Lower leg skin (tissue), 4 donors: ENCODE data around the gene CTDSPL2. TPM values are rescaled to one million over a fixed set of nuclear protein-coding genes. Genes with fewer than 3 reads are reported as not detected.

Experiments
- DNase-seq, 2 donors: peaks; one replicate each; pipeline ENCODE4 v3.0.0-alpha.2; 2019; ENCODE audit warnings: low spot score in 2 of 2
- H3K4me3 ChIP-seq: fragments of 200-600 bp; sonication (generic); 2 replicates; pipeline ENCODE4 v1.5.1; 2017; ENCODE audit warnings: mild to moderate bottlenecking, low read depth; ENCODE audit not compliant: poor library complexity, severe bottlenecking
- POLR2A ChIP-seq, 2 donors: fragments of 450-650 bp; IDR thresholded peaks; one replicate each; pipeline ENCODE4 v1.6.1; 2016 to 2017; ENCODE audit warnings: antibody characterized with exemption in 2 of 2, mild to moderate bottlenecking in 1 of 2, moderate library complexity in 1 of 2
- WGBS, 2 donors: methylation state at CpG; one replicate each; pipeline ENCODE4 v1.1.5; 2018; 5-methylcytosine and 5-hydroxymethylcytosine counted together
- intact Hi-C: fragments of 100-400 bp; cut with DNase I; formaldehyde crosslinking; loops from one replicate; pipeline ENCODE4 v1.15.0; 2023; ENCODE audit warnings: low total_unique reads
- total RNA-seq, 4 donors: library from RNA; depleted of rRNA; stranded (reverse); fragments of >200 nt; gene quantifications; one replicate each; pipeline ENCODE4 v1.1.0, GENCODE V29; 2016
- TF ChIP-seq, protein P1 (sequence below), 3 donors: fragments of 450-650 bp; IDR thresholded peaks; one replicate each; pipeline ENCODE4 v1.5.1; 2016; ENCODE audit warnings: antibody characterized with exemption in 3 of 3, mild to moderate bottlenecking in 3 of 3, moderate library complexity in 2 of 3

The CTDSPL2 gene
- total RNA-seq, 4 donors from 2014 or later = 26.5 to 54.2 (median 45.9) TPM

DNA sequence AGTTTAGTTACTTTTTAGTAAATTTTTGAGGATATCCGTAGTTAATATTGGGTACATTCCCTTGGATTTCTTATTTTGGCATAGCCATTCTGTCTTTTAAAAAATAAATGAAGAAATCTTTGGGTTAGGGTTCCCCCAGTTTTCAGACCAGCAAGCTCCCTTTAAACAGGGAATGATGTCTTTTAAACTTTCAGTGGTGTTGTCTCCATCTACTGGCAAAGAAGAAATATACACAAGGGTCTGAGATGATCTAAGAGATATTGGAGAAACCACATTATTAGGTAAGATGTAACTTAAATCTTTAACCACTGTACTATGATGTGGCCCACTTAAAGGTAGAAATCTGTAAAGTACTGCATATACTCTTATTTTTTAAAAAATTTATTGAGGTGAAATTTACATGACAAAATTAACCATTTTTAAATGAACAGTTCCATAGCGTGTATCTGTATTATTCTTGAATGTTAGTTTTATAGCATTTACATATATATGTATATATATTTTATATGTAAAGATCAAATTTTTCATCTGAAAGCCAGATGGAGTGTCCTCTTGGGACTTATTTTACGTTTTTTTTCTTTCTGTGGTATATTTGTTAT lies 74.4 kb downstream of the CTDSPL2 start:
- intact Hi-C loops = no loop called here
- 79 to 80% methylated on average over 3 of the region's 3 CpGs for WGBS, 2 donors
- DNase-seq = no peak
- no peak overlapping the region for H3K4me3 ChIP-seq
- TF ChIP-seq POLR2A (IDR thresholded peaks at IDR 0.05) = no peak
- TF ChIP-seq, protein P1, sequence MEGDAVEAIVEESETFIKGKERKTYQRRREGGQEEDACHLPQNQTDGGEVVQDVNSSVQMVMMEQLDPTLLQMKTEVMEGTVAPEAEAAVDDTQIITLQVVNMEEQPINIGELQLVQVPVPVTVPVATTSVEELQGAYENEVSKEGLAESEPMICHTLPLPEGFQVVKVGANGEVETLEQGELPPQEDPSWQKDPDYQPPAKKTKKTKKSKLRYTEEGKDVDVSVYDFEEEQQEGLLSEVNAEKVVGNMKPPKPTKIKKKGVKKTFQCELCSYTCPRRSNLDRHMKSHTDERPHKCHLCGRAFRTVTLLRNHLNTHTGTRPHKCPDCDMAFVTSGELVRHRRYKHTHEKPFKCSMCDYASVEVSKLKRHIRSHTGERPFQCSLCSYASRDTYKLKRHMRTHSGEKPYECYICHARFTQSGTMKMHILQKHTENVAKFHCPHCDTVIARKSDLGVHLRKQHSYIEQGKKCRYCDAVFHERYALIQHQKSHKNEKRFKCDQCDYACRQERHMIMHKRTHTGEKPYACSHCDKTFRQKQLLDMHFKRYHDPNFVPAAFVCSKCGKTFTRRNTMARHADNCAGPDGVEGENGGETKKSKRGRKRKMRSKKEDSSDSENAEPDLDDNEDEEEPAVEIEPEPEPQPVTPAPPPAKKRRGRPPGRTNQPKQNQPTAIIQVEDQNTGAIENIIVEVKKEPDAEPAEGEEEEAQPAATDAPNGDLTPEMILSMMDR (IDR thresholded peaks at IDR 0.05) = no peak

DNA sequence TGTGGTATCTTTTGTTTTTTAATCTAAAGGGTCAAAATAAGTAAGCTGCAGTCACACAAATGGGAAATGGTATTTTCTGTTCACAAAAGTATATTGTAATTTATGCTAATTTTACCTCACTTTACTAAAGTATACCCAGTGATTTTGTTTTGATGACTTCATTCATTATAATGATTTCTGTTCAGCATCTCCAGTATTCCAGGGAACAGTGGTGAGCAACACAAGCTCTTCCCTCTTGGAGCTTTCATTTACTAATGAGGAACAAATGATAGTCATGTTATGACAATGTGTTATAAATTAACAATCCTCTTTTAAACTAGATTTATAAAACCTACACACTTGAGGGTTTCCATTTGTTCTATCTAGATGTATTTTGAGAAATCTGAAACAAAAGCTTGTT lies 89.0 kb downstream of the CTDSPL2 start:
- H3K4me3 ChIP-seq = no peak overlapping the region
- intact Hi-C loops = no loop called here
- DNase-seq = no peak
- no peak for TF ChIP-seq POLR2A (IDR thresholded peaks at IDR 0.05)
- TF ChIP-seq, protein P1 (IDR thresholded peaks at IDR 0.05) = no peak

DNA sequence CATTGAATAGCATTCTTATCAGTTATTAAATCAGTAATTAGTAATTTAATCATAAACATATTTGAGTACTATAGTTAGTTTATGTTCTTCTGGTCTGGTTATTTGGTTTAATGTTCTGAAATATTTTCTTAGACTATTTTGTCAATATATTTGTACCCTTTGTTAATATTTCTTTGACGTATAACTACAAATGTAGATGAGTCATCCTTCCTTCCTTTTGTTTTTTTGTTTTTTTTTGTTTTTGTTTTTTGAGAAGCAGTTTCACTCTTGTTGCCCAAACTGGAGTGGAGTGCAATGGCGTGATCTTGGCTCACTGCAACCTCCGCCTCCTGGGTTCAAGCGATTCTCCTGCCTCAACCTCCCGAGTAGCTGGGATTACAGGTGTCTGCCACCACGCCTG lies 92.1 kb downstream of the CTDSPL2 start:
- TF ChIP-seq POLR2A (IDR thresholded peaks at IDR 0.05) = no peak
- TF ChIP-seq, protein P1 (IDR thresholded peaks at IDR 0.05) = no peak
- H3K4me3 ChIP-seq = no peak overlapping the region
- 92 to 94% methylated on average over 6 of the region's 6 CpGs for WGBS, 2 donors
- intact Hi-C loops = no loop called here
- DNase-seq = no peak

DNA sequence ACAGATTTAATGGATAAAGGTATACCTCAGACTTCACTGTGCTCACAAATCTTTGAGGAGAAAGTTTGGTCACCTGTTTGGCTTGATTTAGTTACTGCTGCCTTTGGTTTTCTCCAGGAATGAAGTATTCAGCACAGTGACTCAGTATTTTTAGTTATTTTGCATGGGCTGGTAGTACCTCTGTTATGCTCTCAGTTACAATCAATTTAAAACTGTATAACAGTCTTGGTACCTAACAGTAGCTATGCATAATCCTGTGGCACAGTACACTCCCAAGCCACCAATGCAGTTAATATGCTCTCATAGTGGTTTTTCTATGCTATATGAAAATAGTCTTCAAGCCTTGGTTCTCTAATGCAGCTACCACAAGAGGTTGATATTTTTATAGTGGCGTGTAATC lies 97.6 kb downstream of the CTDSPL2 start:
- TF ChIP-seq, protein P1 (IDR thresholded peaks at IDR 0.05) = no peak
- TF ChIP-seq POLR2A (IDR thresholded peaks at IDR 0.05) = no peak
- no peak overlapping the region for H3K4me3 ChIP-seq
- 96 to 97% methylated on average over 1 of the region's 1 CpG for WGBS, 2 donors
- DNase-seq = no peak
- intact Hi-C loops = no loop called here

DNA sequence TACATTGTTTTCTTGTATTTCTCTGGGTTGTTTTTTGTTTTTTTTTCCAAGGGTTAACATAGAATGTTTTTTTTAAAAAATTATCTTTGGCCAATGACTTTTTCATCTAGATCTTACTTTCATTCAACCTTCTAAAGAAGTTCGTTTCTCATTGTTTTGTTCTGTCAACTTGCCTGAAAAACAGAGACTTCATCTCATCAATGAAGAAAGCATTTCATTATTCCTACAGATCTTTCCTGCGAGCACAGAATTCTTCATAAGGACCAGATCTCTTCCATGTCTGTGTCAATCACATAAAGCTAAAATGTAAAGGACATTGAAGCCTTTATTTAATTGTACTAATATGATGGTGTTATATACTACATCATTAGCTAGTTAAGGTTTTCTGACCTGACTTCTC lies 99.8 kb downstream of the CTDSPL2 start:
- 79 to 81% methylated on average over 2 of the region's 2 CpGs for WGBS, 2 donors
- intact Hi-C loops = no loop called here
- H3K4me3 ChIP-seq = no peak overlapping the region
- TF ChIP-seq POLR2A (IDR thresholded peaks at IDR 0.05) = no peak
- TF ChIP-seq, protein P1 (IDR thresholded peaks at IDR 0.05) = no peak
- no peak for DNase-seq
